NCI-H524 treated with DMSO at 0.1 percent for 48 hours (cell line): ENCODE measurements around the gene ZNF532.
"Not testable (repeated sequence)": the region's sequence is repeated elsewhere in the genome, so short reads cannot be mapped to it uniquely, and the experiment has no call there.

Experiments
- DNase-seq: peaks from one replicate; lab custom pipeline; 2025; lab: John Stamatoyannopoulos, UW

The ZNF532 gene

DNA sequence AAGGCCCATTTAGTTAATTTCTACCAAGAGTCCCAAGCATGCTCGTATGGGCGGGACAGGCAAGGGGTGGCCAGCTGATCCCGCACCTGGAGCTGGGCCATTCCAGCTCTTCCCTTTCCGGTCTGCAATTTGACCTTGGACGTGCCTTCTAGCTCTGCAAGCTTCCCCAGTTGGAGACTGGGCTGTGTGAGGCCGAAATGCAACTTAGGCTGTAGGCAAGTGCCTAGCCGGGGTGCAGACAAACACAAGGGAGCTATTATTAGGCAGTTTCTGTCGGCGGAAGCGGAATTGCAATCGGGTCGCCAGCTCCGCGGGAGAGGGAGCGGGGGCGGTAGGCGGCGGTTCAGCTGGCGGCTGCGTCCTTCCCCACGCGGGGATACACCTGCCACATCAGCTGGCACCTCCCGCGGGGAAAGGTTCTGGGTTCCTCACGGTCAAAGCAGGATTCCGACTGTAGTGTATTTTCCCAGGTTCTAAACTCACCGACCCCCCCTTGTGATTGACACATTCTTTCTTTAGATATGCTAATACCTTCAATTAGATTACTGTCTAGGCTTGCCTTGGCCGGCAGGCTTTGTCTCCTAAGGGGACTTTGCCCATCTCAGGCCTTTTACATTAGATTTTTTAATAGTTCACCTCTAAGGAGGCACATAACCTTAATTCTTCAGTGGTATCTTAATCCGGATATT, 17.1 kb upstream of the ZNF532 start:
- DNase-seq: no peak

DNA sequence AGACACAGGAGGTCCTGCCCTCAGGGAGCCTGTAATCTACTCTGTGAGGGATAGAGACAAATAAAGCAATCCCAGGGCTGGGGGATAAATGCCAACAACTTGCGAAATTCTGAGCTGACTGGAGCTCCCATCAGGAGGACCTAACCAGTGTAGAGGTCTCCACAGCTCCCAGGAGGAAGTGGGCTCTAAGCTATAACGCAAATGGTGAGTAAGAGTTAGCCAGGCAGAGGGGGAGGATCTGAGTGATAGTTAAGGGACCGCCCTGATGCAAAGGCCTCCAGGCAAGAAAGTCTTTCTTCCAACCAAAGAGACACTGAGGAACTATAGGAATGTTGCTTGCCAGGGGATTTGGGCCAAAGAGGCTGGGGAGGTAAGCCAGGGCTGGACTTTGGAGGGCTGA, 16.0 kb upstream of the ZNF532 start:
- no peak for DNase-seq

DNA sequence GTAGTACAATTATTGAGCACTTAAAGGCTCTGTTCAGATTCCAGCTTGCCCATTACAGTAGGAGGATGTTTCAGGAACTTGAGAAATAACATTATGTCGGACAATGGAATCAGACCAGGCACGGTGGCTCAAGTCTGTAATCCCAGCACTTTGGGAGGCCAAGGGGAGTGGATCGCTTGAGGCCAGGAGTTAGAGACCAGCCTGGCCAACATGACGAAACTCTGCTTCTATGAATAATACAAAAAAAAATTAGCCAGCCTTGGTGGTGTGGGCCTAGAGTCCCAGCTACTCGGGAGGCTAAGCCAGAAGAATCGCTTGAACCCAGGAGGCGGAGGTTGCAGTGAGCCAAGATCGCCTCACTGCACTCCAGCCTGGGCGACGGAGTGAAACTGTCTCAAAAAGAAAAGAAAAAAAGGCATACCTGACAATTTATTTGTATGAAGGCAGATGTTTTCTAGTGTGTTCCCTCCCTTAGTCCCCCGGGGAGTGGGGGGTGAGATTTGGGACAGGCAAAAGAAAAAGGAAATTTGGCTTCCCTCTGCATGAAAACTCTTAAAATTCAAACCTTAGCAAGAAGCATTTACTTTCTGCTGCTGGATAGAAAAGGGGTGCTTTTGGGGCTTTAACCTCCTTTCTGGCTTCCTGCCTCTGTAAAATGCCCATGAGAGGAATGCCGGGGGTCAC, 13.7 kb upstream of the ZNF532 start:
- no peak for DNase-seq

DNA sequence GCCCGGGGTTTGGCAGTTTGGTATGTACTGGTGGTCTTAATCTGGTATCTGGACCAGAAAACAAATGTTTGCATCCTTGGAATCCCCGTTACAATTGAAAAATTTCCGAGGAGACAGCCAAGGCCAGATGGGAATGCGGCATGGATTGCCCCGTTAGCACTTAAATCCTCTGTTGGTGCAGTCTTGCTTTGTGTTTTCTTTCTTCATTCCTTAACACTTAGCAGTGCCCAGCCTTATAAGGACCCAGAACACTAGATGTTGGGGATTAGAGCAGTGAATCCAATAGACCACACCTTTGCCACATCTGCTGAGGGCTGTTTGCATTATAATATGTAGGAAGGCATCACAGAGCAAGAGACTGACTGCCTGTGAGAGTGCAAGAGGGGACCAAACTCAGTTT, 12.8 kb upstream of the ZNF532 start:
- DNase-seq: no peak

DNA sequence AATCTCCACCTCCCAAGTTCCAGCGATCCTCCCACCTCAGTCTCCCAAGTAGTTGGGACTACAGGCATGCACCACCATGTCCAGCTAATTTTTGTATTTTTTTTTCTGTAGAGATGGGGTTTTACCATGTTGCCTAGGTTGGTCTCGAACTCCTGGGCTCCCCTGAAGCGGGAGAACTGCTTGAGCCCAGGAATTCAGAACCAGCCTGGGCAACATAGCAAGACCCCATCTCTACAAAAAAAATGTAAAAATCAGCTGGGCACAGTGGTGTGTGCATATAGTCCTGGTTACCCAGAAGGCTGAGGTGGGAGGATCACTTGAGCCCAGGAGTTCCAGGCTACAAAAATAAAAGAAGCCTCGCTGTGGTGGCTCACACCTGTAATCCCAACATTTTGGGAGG, 12.0 kb upstream of the ZNF532 start:
- no peak for DNase-seq

DNA sequence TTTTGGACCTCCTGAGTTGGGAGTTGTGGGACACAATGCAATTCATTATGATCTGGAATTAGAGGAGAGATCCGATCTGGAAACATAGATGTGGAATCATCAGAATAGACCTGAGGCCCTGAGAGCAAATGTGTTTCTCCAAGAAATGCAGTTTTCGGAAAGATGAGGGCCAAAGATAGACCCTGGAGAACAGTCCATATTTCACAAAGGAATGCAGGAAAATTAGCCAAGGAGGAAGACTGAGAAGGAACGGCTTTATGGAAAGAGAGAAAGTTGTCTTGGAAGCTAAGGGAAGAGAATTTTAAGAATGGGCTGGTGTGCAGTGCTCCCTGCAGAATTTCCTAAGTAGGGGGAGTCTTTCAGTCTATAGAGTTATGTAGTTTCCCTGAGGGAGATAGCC, 11.1 kb upstream of the ZNF532 start:
- no peak for DNase-seq

DNA sequence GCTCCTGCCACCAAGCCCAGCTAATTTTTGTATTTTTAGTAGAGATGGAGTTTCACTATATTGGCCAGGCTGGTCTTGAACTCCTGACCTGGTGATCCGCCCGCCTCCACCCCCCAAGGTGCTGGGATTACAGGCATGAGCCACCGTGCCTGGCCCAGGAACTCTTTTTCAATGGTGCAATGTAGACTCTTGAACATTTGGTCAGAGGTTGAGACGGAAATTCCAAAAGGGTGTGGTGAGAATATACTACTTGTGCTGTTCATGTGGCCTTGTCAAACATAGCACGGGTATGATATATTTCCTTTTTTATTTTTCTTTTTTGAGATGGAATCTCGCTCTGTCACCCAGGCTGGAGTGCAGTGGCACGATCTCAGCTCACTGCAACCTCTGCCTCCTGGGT, 9.2 kb upstream of the ZNF532 start:
- not testable (repeated sequence) for DNase-seq

DNA sequence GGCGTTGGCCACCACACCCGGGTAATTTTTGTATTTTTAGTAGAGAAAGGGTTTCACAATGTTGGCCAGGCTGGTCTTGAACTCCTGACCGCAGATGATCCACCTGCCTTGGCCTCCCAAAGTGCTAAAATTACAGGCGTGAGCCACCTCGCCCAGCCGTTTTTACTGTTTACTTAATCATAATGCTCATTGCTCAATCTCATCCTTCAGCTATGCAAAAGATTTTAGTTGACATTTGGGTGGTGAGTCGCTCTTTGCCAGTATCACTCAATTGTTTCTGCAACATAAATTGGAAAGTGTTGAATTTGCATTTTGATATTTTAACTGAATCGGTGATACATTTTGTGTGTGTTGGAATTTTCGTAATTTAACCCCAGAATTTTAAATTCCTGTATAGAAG, 7.8 kb upstream of the ZNF532 start:
- no peak for DNase-seq

DNA sequence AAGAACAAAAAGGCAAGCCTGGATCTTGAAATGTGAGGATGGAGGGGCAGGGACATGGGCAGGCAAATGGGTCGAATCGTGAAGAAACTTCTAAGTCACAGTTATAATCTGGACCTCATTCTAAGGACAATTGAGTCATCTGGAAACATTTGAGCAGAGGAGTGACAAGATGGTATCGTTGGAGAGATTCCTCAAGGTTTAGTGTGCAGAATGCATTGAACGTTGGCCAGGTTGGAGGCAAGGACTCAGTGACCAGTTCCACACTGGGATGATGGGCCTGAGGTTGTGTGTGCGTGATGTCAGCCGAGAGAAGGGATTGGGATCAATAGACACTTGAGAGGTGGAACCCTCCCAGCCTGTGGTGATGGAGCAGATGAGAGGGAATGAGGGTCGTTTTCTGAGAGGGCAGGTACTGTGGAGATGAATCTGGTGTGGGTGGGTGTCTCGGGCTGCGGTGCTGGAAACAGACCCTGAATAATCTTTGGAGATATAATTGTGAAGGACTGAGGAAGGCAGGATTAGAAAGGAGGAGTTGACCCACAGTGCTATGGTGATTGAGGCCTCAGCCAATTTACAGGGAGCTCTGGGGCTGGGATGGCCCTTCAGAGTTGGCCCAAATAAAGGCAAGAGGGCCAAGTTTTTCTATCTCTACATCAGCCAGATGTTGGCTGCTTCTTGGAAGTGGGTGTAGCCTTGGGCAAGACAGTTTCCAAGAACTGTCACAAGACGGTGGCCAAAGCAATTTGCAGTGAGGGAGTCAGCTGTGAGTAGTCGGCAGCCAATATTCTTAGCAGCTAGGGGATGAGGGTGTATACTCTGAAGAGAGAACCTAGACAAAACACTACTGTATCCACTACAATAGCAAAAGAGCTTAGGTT, 5.8 kb upstream of the ZNF532 start:
- DNase-seq: no peak

DNA sequence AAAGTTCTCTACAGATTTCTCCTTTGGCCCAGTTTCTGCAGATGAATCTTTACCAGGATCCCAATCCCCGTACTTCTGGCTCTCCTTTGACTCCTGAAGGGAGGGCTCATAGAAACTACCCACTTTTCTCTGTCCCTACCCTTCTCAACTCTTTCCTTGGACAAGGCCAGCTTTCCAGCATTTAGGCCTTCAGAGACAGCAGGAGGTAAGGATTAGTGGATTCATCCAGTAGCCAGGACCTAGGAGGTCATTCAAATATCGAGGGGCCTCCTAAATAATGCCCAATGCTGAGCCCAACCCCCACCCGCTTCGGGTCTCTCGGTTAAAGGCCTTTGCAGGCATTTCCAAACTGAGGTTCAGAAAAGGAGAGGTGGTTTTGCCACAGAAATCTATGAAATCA, 4.8 kb upstream of the ZNF532 start:
- no peak for DNase-seq

DNA sequence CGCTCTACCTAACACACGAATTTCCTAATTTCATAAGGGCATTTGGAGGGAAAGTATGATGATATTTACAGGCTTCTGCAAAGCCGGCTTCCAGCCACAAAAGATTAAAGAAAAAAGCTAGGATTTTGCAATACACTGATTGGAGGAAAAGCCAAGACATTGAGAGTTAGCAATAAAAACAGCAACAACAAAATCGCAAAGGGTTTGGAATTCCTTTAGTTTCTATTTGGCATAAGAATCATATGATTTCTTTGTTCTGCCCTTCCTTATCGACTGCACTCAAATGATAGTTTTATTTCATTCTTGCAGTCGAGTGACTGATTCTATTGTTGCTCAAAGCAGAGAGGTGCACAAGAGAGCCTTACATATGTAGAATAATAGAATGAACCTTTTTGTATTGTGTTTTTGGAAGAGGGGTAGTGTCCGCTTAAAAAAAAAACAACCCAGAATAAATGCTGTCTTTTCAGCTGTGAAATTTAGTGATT, 3.9 kb upstream of the ZNF532 start:
- no peak for DNase-seq

DNA sequence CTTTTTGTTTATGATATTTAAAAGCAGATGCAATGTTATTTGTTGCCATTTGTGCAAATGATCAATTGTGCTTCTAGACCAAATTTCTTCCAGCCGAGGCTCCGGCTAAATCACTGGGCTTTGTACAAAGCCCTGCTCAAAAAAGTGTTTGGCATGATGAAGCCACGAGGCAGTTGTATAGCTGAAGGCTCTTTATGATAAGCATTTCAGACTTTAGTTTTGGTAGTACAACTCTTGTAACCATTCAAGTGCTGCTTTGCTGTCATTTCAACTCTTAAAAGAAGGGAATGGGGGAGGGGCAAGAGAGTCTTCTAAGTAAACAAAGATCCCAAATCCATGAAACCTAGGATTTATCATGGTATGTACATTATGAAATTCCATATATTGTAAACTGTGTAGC, 3.3 kb upstream of the ZNF532 start:
- no peak for DNase-seq

DNA sequence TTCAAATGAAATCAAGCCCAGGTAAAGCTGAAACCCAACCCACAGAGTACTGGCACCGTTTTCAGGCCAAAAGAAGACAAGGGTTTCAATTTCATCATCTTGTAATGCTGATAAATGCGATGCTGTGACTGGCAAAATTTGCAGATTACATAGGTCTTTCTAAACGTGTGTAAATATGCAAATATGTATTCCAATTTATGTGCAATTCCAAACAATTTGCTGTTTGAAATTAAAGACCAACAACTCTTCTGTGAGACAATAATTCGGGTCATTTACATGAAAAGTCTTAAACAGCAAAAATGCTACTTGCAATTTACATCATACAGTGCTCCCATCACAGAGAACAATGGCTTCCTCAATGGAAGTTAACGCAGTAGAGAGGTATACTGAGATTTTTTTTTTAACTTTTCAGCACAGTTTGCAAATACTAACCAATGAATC, 2.8 kb upstream of the ZNF532 start:
- DNase-seq: no peak

DNA sequence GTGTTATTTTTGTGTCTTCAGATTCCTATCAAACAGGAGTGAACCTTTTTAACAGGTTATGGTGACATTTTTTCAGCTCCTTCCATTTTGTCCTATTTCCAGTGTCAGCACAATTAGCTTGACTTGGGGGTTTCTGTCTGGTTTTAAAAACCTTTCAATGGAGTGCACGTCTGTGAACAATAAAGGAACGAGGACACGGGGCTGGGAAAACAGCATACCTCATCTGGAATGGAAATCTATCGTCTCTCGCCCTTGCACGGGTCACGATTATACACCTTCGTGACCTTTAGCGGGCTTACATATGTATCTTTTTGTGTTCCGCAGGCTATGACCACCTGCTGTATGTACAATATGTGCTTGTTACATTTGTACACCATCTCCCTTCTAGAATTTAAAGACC, 2.3 kb upstream of the ZNF532 start:
- DNase-seq: no peak

DNA sequence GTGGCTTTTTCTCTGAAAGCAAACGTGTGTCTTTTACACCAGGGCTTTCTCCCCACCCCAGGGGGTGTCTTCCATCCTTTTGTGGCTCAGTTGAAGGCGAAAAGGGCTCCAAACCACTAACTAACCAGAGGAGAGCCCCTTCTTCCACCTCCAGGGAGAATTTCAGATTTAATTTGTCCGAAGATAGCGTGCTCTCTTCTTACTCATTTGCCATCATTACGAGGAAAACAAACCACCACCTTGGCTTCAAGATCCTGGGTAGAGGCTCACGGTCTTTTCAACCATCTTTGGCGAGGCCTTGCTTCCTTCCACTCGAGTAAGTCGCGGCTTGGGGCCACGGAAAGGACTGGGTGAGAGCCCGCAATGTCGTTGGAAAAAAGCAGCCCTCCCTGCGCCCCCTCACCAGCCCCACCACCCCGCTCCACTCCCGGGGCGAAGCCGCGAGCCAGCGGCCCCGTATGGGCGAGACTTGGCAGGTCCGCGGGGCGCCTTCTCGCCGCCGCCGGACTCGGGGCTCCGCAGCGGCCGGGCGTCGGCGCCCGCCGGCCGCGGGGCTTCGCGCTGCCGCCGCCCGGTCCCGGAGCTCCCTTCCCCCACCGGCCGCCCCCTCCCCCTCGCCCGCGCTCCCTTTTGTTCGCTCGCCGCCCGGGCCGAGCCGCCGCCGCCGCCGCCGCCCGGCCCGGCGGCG, 1.7 kb upstream of the ZNF532 start:
- DNase-seq: no peak

DNA sequence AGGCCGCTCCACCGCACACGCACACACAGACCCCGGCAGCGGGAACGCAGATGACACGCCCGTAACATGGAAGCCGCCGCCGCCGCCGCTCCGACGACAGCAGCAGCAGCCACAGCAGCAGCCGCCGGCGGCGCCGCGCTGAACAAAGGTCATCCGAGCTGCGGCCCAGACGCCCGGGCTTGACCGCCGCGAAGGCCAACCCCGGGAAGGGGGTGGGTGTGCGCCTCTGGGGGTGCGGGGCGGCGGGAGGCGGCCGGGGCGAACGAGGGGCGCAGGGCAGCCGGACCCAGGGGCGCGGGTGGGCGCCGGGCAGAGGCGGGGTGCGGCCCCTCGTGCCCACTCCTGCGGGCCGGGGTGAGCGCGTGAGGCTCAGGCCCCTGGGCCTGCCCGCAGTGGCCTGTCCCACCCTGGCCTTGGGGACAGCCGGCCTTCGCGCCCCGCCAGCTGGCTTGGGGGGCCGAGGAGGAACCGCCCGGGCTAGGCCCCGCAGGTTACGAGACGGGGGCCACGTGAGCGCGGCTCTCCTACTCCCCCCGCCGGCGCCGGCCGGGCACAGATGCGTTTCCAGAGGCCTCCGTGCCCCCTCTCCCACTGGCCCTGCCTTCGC, 1.0 kb upstream of the ZNF532 start:
- no peak for DNase-seq

DNA sequence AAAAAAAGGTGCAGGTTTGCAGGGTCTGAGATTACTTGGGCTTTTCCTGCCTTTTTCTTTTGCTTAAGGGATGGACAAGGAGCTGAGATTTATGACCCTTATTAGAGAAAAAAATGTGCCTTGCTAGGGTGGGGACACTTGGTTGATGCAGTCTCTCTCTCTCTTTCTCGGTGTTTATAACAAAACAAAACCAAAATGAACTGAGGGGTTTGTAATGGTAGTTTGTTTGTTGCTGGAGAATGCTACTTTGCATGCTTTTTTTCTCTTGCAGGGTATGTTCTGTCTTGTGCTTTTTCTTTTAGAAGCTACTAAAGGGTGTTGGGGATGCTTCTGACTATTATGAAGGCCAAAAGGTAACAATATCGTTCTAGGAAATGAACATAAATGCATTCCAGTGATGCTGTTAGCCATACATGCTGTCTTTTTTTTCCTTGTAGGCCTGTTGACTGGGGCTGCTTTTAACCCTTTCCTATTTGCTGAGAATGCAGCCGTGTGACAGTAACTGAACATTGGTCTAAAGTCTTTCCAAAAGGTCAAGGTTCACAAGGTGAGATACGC, 435 bp downstream of the ZNF532 start:
- no peak for DNase-seq

DNA sequence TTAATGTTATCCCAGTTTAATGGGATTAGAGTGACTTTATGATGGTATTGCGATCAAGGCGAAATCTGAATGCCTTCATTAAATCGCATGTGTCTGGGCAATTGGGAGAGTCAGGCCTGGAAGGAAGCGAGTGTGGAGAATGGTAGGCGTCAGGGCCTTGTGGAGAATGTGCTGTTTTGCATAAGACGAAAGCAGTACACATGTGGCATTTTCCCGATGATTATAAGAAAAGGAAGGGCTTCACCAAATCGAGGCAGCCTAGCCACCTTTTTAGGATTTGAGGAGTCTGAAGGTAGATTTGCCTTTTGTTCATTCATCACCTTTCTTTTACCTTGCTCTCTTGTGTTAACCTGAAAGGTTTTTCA, 1.0 kb downstream of the ZNF532 start:
- DNase-seq: no peak

DNA sequence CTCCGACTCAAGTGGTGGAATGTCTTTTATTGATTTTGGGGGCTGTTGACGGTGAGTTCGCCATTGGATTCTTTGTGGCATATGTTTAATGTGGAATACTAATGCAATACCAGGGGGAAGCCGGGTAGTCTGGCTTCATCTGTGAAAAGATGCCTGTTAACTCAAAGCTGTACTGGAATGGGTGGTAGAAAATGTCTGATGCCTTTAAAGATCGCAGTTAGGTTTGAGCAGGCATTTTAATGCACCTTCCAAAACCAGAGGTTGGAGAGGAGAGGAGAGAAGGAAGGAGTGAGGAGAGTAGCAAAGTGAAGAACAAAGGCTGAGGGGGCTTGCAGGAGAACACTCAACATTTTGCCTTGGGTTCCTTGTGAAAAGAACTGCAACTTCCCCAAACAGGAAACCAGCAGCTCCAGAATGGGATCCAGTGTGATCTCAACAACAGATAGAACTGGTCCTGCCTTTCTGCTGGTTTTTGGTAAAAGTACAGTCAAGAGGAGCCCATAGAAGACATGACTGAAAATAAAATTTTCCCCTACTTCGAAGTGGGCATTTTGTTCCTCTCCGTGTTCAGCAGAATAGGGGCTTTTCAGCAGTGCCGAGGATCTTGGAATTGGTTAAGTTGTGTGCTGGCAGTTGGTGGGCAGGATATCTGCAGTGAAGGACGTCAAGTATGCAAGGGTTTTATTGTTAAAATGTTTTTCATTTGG, 1.5 kb downstream of the ZNF532 start:
- no peak for DNase-seq

DNA sequence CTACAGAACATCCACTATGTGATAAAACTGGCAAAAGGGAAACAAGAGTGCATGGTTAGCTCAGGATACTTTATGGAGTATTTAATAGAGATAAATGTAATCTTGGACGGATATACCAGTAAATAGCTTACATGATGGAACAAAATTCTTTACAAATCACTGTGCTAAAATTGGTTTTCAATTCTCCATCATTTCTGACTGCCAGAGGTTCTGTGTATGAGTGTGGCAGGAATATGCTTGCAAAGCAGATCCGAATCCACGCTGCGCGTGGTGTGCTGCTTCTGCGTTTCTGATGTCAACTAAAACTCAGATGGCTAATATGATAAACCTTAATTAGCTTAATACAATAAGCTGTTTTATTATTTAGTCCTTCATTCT, 2.1 kb downstream of the ZNF532 start:
- no peak for DNase-seq
